Neural progenitor cell (in vitro differentiated cells): ENCODE measurements around the gene PPP1R8. TPM values are rescaled to one million over a fixed set of nuclear protein-coding genes. Genes with fewer than 3 reads are reported as not detected.
"Not testable (repeated sequence)": the region's sequence is repeated elsewhere in the genome, so short reads cannot be mapped to it uniquely, and the experiment has no call there.

ENCODE experiments used
- DNase-seq: peaks from one replicate; pipeline ENCODE4 v3.0.0-alpha.2; 2016; ENCODE audit warnings: low spot score
- H2AFZ ChIP-seq: fragments of 200-600 bp; sonication (generic); replicated peaks from 2 replicates; pipeline ENCODE4 v1.6.1; 2016; ENCODE audit warnings: antibody characterized with exemption
- H3F3A ChIP-seq: fragments of 200-600 bp; sonication (generic); 2 replicates; pipeline ENCODE4 v1.6.1; 2016; ENCODE audit warnings: antibody characterized with exemption, low read depth
- H3K27ac ChIP-seq: fragments of 200-600 bp; sonication (generic); 2 replicates; pipeline ENCODE4 v1.5.1; 2016; ENCODE audit warnings: mild to moderate bottlenecking
- H3K27me3 ChIP-seq: fragments of 200-600 bp; sonication (generic); 2 replicates; pipeline ENCODE4 v1.6.1; 2016; ENCODE audit warnings: mild to moderate bottlenecking, moderate library complexity
- H3K36me3 ChIP-seq: fragments of 200-600 bp; sonication (generic); 2 replicates; pipeline ENCODE4 v1.5.1; 2016
- H3K4me1 ChIP-seq: fragments of 200-600 bp; sonication (generic); 2 replicates; pipeline ENCODE4 v1.6.1; 2016; ENCODE audit warnings: mixed run types
- H3K4me2 ChIP-seq: fragments of 200-600 bp; sonication (generic); 2 replicates; pipeline ENCODE4 v1.6.1; 2016
- H3K4me3 ChIP-seq: fragments of 200-600 bp; sonication (generic); 2 replicates; pipeline ENCODE4 v1.5.1; 2016
- H3K79me2 ChIP-seq: fragments of 200-600 bp; sonication (generic); 2 replicates; pipeline ENCODE4 v1.6.1; 2016; ENCODE audit warnings: low read depth
- H3K9ac ChIP-seq: fragments of 200-600 bp; sonication (generic); 2 replicates; pipeline ENCODE4 v1.6.1; 2016
- H3K9me3 ChIP-seq: fragments of 200-600 bp; sonication (generic); 2 replicates; pipeline ENCODE4 v1.5.1; 2016; ENCODE audit warnings: low read depth
- H4K20me1 ChIP-seq: fragments of 200-600 bp; sonication (generic); 2 replicates; pipeline ENCODE4 v1.6.1; 2016; ENCODE audit warnings: low read depth
- H3K27ac Mint-ChIP-seq: 3 replicates; pipeline ENCODE4 v1.8.0; 2021; ENCODE audit warnings: mixed read lengths
- H3K27me3 Mint-ChIP-seq: 2 replicates; pipeline ENCODE4 v1.8.0; 2022; ENCODE audit warnings: low read depth, mild to moderate bottlenecking, inconsistent platforms, moderate library complexity, mixed read lengths; ENCODE audit not compliant: insufficient read depth
- H3K36me3 Mint-ChIP-seq: 3 replicates; pipeline ENCODE4 v1.8.0; 2021; ENCODE audit warnings: mixed read lengths
- H3K4me1 Mint-ChIP-seq: 3 replicates; pipeline ENCODE4 v1.8.0; 2021; ENCODE audit warnings: mixed read lengths
- H3K4me3 Mint-ChIP-seq: 3 replicates; pipeline ENCODE4 v1.8.0; 2021; ENCODE audit warnings: mild to moderate bottlenecking, moderate library complexity, mixed read lengths
- H3K9me3 Mint-ChIP-seq: 3 replicates; pipeline ENCODE4 v1.8.0; 2020; ENCODE audit warnings: mixed read lengths
- CTCF ChIP-seq: fragments of 200-600 bp; sonication (generic); IDR thresholded peaks from 2 replicates; pipeline ENCODE4 v1.5.1; 2017; ENCODE audit warnings: antibody characterized with exemption, mild to moderate bottlenecking
- EZH2 ChIP-seq: fragments of 200-600 bp; sonication (generic); IDR thresholded peaks from 2 replicates; pipeline ENCODE4 v1.6.1; 2017; ENCODE audit warnings: antibody characterized with exemption, mild to moderate bottlenecking, moderate library complexity
- EZH2phosphoT487 ChIP-seq: fragments of 200-600 bp; sonication (generic); IDR thresholded peaks from 2 replicates; pipeline ENCODE4 v1.6.1; 2017; ENCODE audit warnings: antibody characterized with exemption
- total RNA-seq: library from RNA; depleted of rRNA; stranded (reverse); fragments of >200 nt; gene quantifications from 2 replicates; pipeline ENCODE4 v1.2.3, GENCODE V29; 2015; ENCODE audit warnings: low replicate concordance

PPP1R8 gene
- total RNA-seq, 1 donor from 2014 or later, result 61.2 TPM

- H3K4me3 ChIP-seq, result no peak overlapping the region
- no peaks in the 10 kb centered on the region for H3K27me3 ChIP-seq
- Mint-ChIP-seq H3K27ac (no peak overlapping the region), H3K4me1 (no peaks in the 10 kb centered on the region), H3K4me3 (no peak overlapping the region), H3K9me3 (no peaks in the 10 kb centered on the region), H3K36me3 (peaks cover 12% of the 10 kb centered on the region), H3K27me3 (no peaks in the 10 kb centered on the region)
- H4K20me1 ChIP-seq, result no peaks in the 10 kb centered on the region
- no peaks in the 10 kb centered on the region for H3K79me2 ChIP-seq
- no peaks in the 10 kb centered on the region for H3K9me3 ChIP-seq
- H3K4me1 ChIP-seq, result no peaks in the 10 kb centered on the region
- no peak for DNase-seq
- peaks cover 4% of the 10 kb centered on the region for H3F3A ChIP-seq
- no peak overlapping the region for H3K4me2 ChIP-seq
- H3K9ac ChIP-seq, result no peak overlapping the region
- H3K27ac ChIP-seq, result no peak overlapping the region
- TF ChIP-seq CTCF (no peak), EZH2 (no peak), EZH2phosphoT487 (no peak)
- H2AFZ ChIP-seq, result no peak overlapping the region
- no peaks in the 10 kb centered on the region for H3K36me3 ChIP-seq
Observed at GRCh38 chr1:27795601-27796000, 35.0 kb upstream of the PPP1R8 start.

GRCh38 chr1:27804791-27805190, 25.8 kb upstream of the PPP1R8 start:
- H2AFZ ChIP-seq, result no peak overlapping the region
- H3K4me3 Mint-ChIP-seq, result no peak overlapping the region
- no peak overlapping the region for H3K4me3 ChIP-seq
- no peaks in the 10 kb centered on the region for H3F3A ChIP-seq
- no peaks in the 10 kb centered on the region for H3K36me3 ChIP-seq
- no peaks in the 10 kb centered on the region for H3K4me1 Mint-ChIP-seq
- DNase-seq, result no peak
- no peaks in the 10 kb centered on the region for H3K9me3 Mint-ChIP-seq
- TF ChIP-seq EZH2, result no peak
- no peak for TF ChIP-seq CTCF
- TF ChIP-seq EZH2phosphoT487, result no peak
- peaks cover 12% of the 10 kb centered on the region for H3K36me3 Mint-ChIP-seq
- H3K79me2 ChIP-seq, result no peaks in the 10 kb centered on the region
- no peaks in the 10 kb centered on the region for H4K20me1 ChIP-seq
- H3K27me3 Mint-ChIP-seq, result no peaks in the 10 kb centered on the region
- H3K4me2 ChIP-seq, result no peak overlapping the region
- no peaks in the 10 kb centered on the region for H3K4me1 ChIP-seq
- H3K27ac ChIP-seq, result no peak overlapping the region
- no peak overlapping the region for H3K27ac Mint-ChIP-seq
- no peaks in the 10 kb centered on the region for H3K27me3 ChIP-seq
- H3K9me3 ChIP-seq, result no peaks in the 10 kb centered on the region
- no peak overlapping the region for H3K9ac ChIP-seq

GRCh38 chr1:27806758-27807157, 23.8 kb upstream of the PPP1R8 start:
- no peak overlapping the region for H3K9ac ChIP-seq
- no peak for TF ChIP-seq EZH2
- TF ChIP-seq CTCF, result no peak
- no peak for TF ChIP-seq EZH2phosphoT487
- no peak overlapping the region for H3K4me3 Mint-ChIP-seq
- H4K20me1 ChIP-seq, result peaks cover 3% of the 10 kb centered on the region
- H3K4me2 ChIP-seq, result no peak overlapping the region
- H3K27ac Mint-ChIP-seq, result no peak overlapping the region
- peaks cover 10% of the 10 kb centered on the region for H3K36me3 Mint-ChIP-seq
- DNase-seq, result no peak
- no peaks in the 10 kb centered on the region for H3K4me1 ChIP-seq
- H2AFZ ChIP-seq, result no peak overlapping the region
- H3K36me3 ChIP-seq, result no peaks in the 10 kb centered on the region
- H3K4me1 Mint-ChIP-seq, result no peaks in the 10 kb centered on the region
- no peak overlapping the region for H3K4me3 ChIP-seq
- no peaks in the 10 kb centered on the region for H3K9me3 ChIP-seq
- H3K9me3 Mint-ChIP-seq, result no peaks in the 10 kb centered on the region
- no peaks in the 10 kb centered on the region for H3F3A ChIP-seq
- no peaks in the 10 kb centered on the region for H3K27me3 Mint-ChIP-seq
- H3K27ac ChIP-seq, result no peak overlapping the region
- no peaks in the 10 kb centered on the region for H3K79me2 ChIP-seq
- H3K27me3 ChIP-seq, result no peaks in the 10 kb centered on the region

- H3K27ac ChIP-seq, result no peak overlapping the region
- peaks cover 3% of the 10 kb centered on the region for H4K20me1 ChIP-seq
- peaks cover 9% of the 10 kb centered on the region for H3K36me3 Mint-ChIP-seq
- H3K9me3 Mint-ChIP-seq, result no peaks in the 10 kb centered on the region
- H3K27me3 Mint-ChIP-seq, result no peaks in the 10 kb centered on the region
- H3K27me3 ChIP-seq, result no peaks in the 10 kb centered on the region
- no peak overlapping the region for H3K27ac Mint-ChIP-seq
- H3K4me1 ChIP-seq, result no peaks in the 10 kb centered on the region
- no peaks in the 10 kb centered on the region for H3K36me3 ChIP-seq
- H2AFZ ChIP-seq, result no peak overlapping the region
- H3K79me2 ChIP-seq, result no peaks in the 10 kb centered on the region
- no peak overlapping the region for H3K4me3 ChIP-seq
- no peak overlapping the region for H3K4me2 ChIP-seq
- TF ChIP-seq EZH2, result no peak
- no peak for TF ChIP-seq CTCF
- TF ChIP-seq EZH2phosphoT487, result no peak
- H3K9ac ChIP-seq, result no peak overlapping the region
- no peaks in the 10 kb centered on the region for H3K9me3 ChIP-seq
- no peak for DNase-seq
- H3F3A ChIP-seq, result no peaks in the 10 kb centered on the region
- H3K4me1 Mint-ChIP-seq, result no peaks in the 10 kb centered on the region
- no peak overlapping the region for H3K4me3 Mint-ChIP-seq
Observed at GRCh38 chr1:27807385-27807784, 23.2 kb upstream of the PPP1R8 start.

GRCh38 chr1:27808131-27808530, 22.5 kb upstream of the PPP1R8 start:
- H3K9me3 Mint-ChIP-seq, H3K4me1 Mint-ChIP-seq, H3K36me3 ChIP-seq, H3K27me3 ChIP-seq, H3K36me3 Mint-ChIP-seq, H3K4me3 ChIP-seq, H3F3A ChIP-seq, H3K4me3 Mint-ChIP-seq, H4K20me1 ChIP-seq, DNase-seq, H2AFZ ChIP-seq, H3K9ac ChIP-seq, H3K27ac ChIP-seq, H3K79me2 ChIP-seq, H3K9me3 ChIP-seq, H3K27me3 Mint-ChIP-seq, H3K4me1 ChIP-seq, H3K4me2 ChIP-seq, H3K27ac Mint-ChIP-seq: not testable (repeated sequence)
